GM23338 (cell line): ENCODE measurements around the gene DHPS. TPM values are rescaled to one million over a fixed set of nuclear protein-coding genes. Genes with fewer than 3 reads are reported as not detected.

ENCODE experiments used
- ATAC-seq: fragments of 200-7000 bp; cut with Tn5 transposase; 3 replicates; pipeline ENCODE4 v1.9.1; 2020
- DNase-seq: peaks from one replicate; pipeline ENCODE4 v3.0.0-alpha.2; 2015; ENCODE audit warnings: low spot score
- H2AFZ ChIP-seq: fragments of 200-600 bp; sonication (generic); 2 replicates; pipeline ENCODE4 v1.8.0; 2016; ENCODE audit warnings: antibody characterized with exemption, mild to moderate bottlenecking, moderate library complexity
- H3F3A ChIP-seq: fragments of 200-600 bp; sonication (generic); replicated peaks from 2 replicates; pipeline ENCODE4 v1.8.0; 2017; ENCODE audit warnings: antibody characterized with exemption, mixed run types, low read depth
- H3K27ac ChIP-seq: fragments of 200-600 bp; sonication (generic); 2 replicates; pipeline ENCODE4 v1.6.1; 2016; ENCODE audit warnings: low read depth
- H3K27me3 ChIP-seq: fragments of 200-600 bp; sonication (generic); 2 replicates; pipeline ENCODE4 v1.8.0; 2016; ENCODE audit warnings: mild to moderate bottlenecking, mixed run types, moderate library complexity; ENCODE audit not compliant: insufficient read depth
- H3K36me3 ChIP-seq: fragments of 200-600 bp; sonication (generic); 2 replicates; pipeline ENCODE4 v1.8.0; 2016; ENCODE audit warnings: mild to moderate bottlenecking; ENCODE audit not compliant: insufficient read depth
- H3K4me1 ChIP-seq: fragments of 200-600 bp; sonication (generic); 2 replicates; pipeline ENCODE4 v1.8.0; 2016; ENCODE audit warnings: mild to moderate bottlenecking, moderate library complexity; ENCODE audit not compliant: insufficient read depth
- H3K4me2 ChIP-seq: fragments of 200-600 bp; sonication (generic); 2 replicates; pipeline ENCODE4 v1.7.1; 2017; ENCODE audit warnings: mixed run types
- H3K4me3 ChIP-seq: fragments of 200-600 bp; sonication (generic); 2 replicates; pipeline ENCODE4 v1.6.1; 2016; ENCODE audit warnings: mixed run types
- H3K79me2 ChIP-seq: fragments of 200-600 bp; sonication (generic); replicated peaks from 2 replicates; pipeline ENCODE4 v1.8.0; 2017; ENCODE audit warnings: mild to moderate bottlenecking; ENCODE audit not compliant: insufficient read depth
- H3K9me2 ChIP-seq: fragments of 200-600 bp; sonication (generic); 2 replicates; pipeline ENCODE4 v1.8.0; 2017; ENCODE audit not compliant: insufficient read depth
- H4K20me1 ChIP-seq: fragments of 200-600 bp; sonication (generic); replicated peaks from 2 replicates; pipeline ENCODE4 v1.8.0; 2017; ENCODE audit warnings: mild to moderate bottlenecking; ENCODE audit not compliant: insufficient read depth
- H3K27ac Mint-ChIP-seq: 2 replicates; pipeline ENCODE4 v1.8.0; 2020; ENCODE audit warnings: inconsistent platforms, mild to moderate bottlenecking, moderate library complexity, mixed read lengths
- H3K27me3 Mint-ChIP-seq: 3 replicates; pipeline ENCODE4 v1.8.0; 2022; ENCODE audit warnings: low read depth, mild to moderate bottlenecking, moderate library complexity, mixed read lengths, inconsistent platforms; ENCODE audit not compliant: insufficient read depth, poor library complexity
- H3K36me3 Mint-ChIP-seq: 3 replicates; pipeline ENCODE4 v1.8.0; 2021; ENCODE audit warnings: low read depth, mild to moderate bottlenecking, inconsistent platforms, moderate library complexity, mixed read lengths
- H3K4me1 Mint-ChIP-seq: 3 replicates; pipeline ENCODE4 v1.8.0; 2020; ENCODE audit warnings: mild to moderate bottlenecking, inconsistent platforms, mixed read lengths
- H3K4me3 Mint-ChIP-seq: 3 replicates; pipeline ENCODE4 v1.8.0; 2021; ENCODE audit warnings: moderate library complexity, mild to moderate bottlenecking, inconsistent platforms, mixed read lengths
- H3K9me3 Mint-ChIP-seq: 3 replicates; pipeline ENCODE4 v1.8.0; 2020; ENCODE audit warnings: moderate library complexity, mild to moderate bottlenecking, inconsistent platforms, mixed read lengths
- CREB1 ChIP-seq: fragments of 250-450 bp; sonication (Bioruptor Pico); IDR thresholded peaks from 2 replicates; pipeline ENCODE4 v1.5.0; 2020; ENCODE audit warnings: low read depth, mild to moderate bottlenecking, moderate library complexity
- EZH2 ChIP-seq: fragments of 200-600 bp; sonication (generic); IDR thresholded peaks from one replicate; pipeline ENCODE4 v1.8.0; 2017; ENCODE audit warnings: antibody characterized with exemption, mild to moderate bottlenecking, low read depth; ENCODE audit not compliant: unreplicated experiment
- JUNB ChIP-seq: IDR thresholded peaks from one replicate; pipeline ENCODE4 v1.6.1; 2016; ENCODE audit warnings: antibody characterized with exemption; ENCODE audit not compliant: unreplicated experiment
- POLR2AphosphoS5 ChIP-seq: IDR thresholded peaks from 2 replicates; pipeline ENCODE4 v1.6.1; 2016; ENCODE audit warnings: antibody characterized with exemption, low read depth
- ZNF331 ChIP-seq: fragments of 250-450 bp; sonication (Bioruptor Pico); IDR thresholded peaks from 2 replicates; pipeline ENCODE4 v1.5.0; 2020; ENCODE audit warnings: low read depth, mild to moderate bottlenecking, moderate library complexity
- ZNF462 ChIP-seq: fragments of 250-450 bp; sonication (Bioruptor Pico); IDR thresholded peaks from 2 replicates; pipeline ENCODE4 v1.5.0; 2020; ENCODE audit warnings: mild to moderate bottlenecking, moderate library complexity
- polyA plus RNA-seq: library from polyadenylated mRNA; unstranded; fragments of >200 nt; fragmentation: Nextera tagmentation; extraction: Ambion mirVana; gene quantifications from 2 replicates; pipeline ENCODE4 v1.2.1, GENCODE V29; 2016
- total RNA-seq: library from RNA; depleted of rRNA; stranded (reverse); fragments of >200 nt; shearing (Covaris generic); gene quantifications from 2 replicates; pipeline ENCODE4 v1.2.3, GENCODE V29; 2014

Gene DHPS
- total and polyA plus RNA-seq, 2 experiments from 2014 or later = 85.4 to 126 TPM

- TF ChIP-seq ZNF462 = no peak
Measured at GRCh38 chr19:12665671-12666264, 15.9 kb downstream of the DHPS start (continued).

DNA sequence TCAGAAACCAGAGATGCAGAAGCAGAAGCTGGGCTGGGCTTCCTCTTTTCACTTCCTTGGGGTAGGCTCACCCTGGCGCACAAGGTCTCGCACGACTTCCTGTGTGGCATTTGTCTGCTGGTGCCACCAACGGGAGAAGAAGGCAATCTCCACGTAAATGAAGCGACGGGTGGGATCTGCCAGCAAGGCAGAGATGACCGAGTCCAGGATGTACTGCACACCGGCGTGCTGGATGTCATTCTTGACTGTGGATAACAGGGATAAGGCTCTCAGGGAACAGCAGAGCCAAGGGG is 16.5 kb downstream of the DHPS start:
- no peak overlapping the region for H3K4me3 ChIP-seq
- H3K9me3 Mint-ChIP-seq = no peaks in the 10 kb centered on the region; the same call in 2 of the 3 replicates
- no peak overlapping the region for H2AFZ ChIP-seq
- H3K27me3 ChIP-seq = no peaks in the 10 kb centered on the region
- H3K4me3 Mint-ChIP-seq = peak overlapping the region; percentile 97; the same call in 1 of the 3 replicates
- peaks cover 25% of the 10 kb centered on the region for H3K36me3 Mint-ChIP-seq
- no peak overlapping the region for H3K27ac ChIP-seq
- H3F3A ChIP-seq = peaks cover 19% of the 10 kb centered on the region; the same call in 1 of the 2 replicates
- H3K4me1 ChIP-seq = peaks cover 17% of the 10 kb centered on the region
- peaks cover 29% of the 10 kb centered on the region for H3K4me1 Mint-ChIP-seq
- H3K79me2 ChIP-seq = peaks cover 19% of the 10 kb centered on the region
- H3K4me2 ChIP-seq = no peak overlapping the region
- no peak for TF ChIP-seq POLR2AphosphoS5
- TF ChIP-seq EZH2 = no peak
- no peak for TF ChIP-seq JUNB
- no peak for TF ChIP-seq CREB1 (CRISPR knock-in tag)
- TF ChIP-seq ZNF331 = no peak
- no peak overlapping the region for H3K27ac Mint-ChIP-seq
- peaks cover 20% of the 10 kb centered on the region for H3K27me3 Mint-ChIP-seq
- DNase-seq = no peak
- 0 out of 2 replicates have a peak, but pooled peaks cover 5% of the 10 kb centered on the region for H3K36me3 ChIP-seq
- ATAC-seq = no peak
- H4K20me1 ChIP-seq = no peaks in the 10 kb centered on the region; the same call in 1 of the 2 replicates
- H3K9me2 ChIP-seq = no peaks in the 10 kb centered on the region
